Measurements from ENCODE around the gene MYO16.

The MYO16 gene

DNA sequence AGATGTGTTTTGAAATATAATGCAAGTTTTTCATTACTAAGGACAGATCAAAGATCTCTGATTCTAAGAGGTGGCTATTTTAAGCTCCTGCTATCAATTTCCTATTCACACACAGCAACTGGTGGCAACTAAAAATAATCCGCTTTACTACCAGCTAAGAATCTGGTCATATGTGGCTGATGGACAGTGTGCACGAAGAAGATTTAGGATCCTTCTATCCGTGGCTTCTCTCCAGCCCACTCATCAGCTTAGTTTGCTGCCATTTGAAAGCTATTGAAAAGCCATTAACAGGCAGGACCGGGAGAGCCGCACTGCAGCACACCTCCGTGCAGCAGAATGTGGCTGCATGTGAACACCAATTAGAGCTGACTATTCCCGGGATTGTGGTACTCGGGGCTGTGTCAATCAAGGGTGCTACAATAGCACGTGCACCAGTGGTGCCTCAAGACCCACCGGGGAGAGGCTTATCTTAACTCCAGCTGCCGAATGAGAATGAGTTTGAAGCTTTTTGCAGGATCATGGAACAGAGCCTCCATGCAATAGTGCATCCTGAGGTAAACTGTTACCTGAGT is at the start of gene MYO16:
Gene MYO16, plus strand, starts transcription at position 431 of the 572 bp plus-strand sequence. CDS start 234 bp downstream, outside the sequence.
- H3K9me3 ChIP-seq (ENCODE audit: control insufficient read depth, insufficient read depth, low read length), result no peaks in the 10 kb centered on the region
- no peak within 1 kb of the TSS for H3K4me3 ChIP-seq (ENCODE audit: low read depth, low read length)
- no peak within 1 kb of the TSS for H3K9ac ChIP-seq (ENCODE audit: low read depth, low read length)
- no peaks in the 10 kb centered on the region for H3K4me1 ChIP-seq (ENCODE audit: control insufficient read depth, insufficient read depth, low read length)
- no peaks in the 10 kb centered on the region for H3K27me3 ChIP-seq (ENCODE audit: control insufficient read depth, insufficient read depth, low read length)
- no peaks in the 10 kb centered on the region for H3K36me3 ChIP-seq (ENCODE audit: control insufficient read depth, insufficient read depth, low read length)

- H3K36me3 ChIP-seq (ENCODE audit: control insufficient read depth, insufficient read depth, low read length), result no peaks in the 10 kb centered on the region
These were observed 42.6 kb upstream of the MYO16 start for GRCh38 chr13:108586826-108587225.

GRCh38 chr13:108588516-108588915 is 40.9 kb upstream of the MYO16 start:
- Histone ChIP-seq H3K4me3 (ENCODE audit: low read depth, low read length) (no peak overlapping the region), H3K9me3 (ENCODE audit: control insufficient read depth, insufficient read depth, low read length) (no peaks in the 10 kb centered on the region), H3K27me3 (ENCODE audit: control insufficient read depth, insufficient read depth, low read length) (peaks cover 11% of the 10 kb centered on the region), H3K4me1 (ENCODE audit: control insufficient read depth, insufficient read depth, low read length) (no peaks in the 10 kb centered on the region), H3K9ac (ENCODE audit: low read depth, low read length) (no peak overlapping the region), H3K36me3 (ENCODE audit: control insufficient read depth, insufficient read depth, low read length) (no peaks in the 10 kb centered on the region)

More at GRCh38 chr13:108586826-108587225, 42.6 kb upstream of the MYO16 start:
- no peak overlapping the region for H3K9ac ChIP-seq (ENCODE audit: low read depth, low read length)
- H3K9me3 ChIP-seq (ENCODE audit: control insufficient read depth, insufficient read depth, low read length), result no peaks in the 10 kb centered on the region
- H3K4me3 ChIP-seq (ENCODE audit: low read depth, low read length), result no peak overlapping the region
- H3K4me1 ChIP-seq (ENCODE audit: control insufficient read depth, insufficient read depth, low read length), result no peaks in the 10 kb centered on the region
- peaks cover 4% of the 10 kb centered on the region for H3K27me3 ChIP-seq (ENCODE audit: control insufficient read depth, insufficient read depth, low read length)

GRCh38 chr13:108594153-108594552 is 35.3 kb upstream of the MYO16 start:
- no peaks in the 10 kb centered on the region for H3K4me1 ChIP-seq (ENCODE audit: control insufficient read depth, insufficient read depth, low read length)
- H3K27me3 ChIP-seq (ENCODE audit: control insufficient read depth, insufficient read depth, low read length), result peaks cover 53% of the 10 kb centered on the region
- H3K9ac ChIP-seq (ENCODE audit: low read depth, low read length), result no peak overlapping the region
- H3K9me3 ChIP-seq (ENCODE audit: control insufficient read depth, insufficient read depth, low read length), result no peaks in the 10 kb centered on the region
- no peaks in the 10 kb centered on the region for H3K36me3 ChIP-seq (ENCODE audit: control insufficient read depth, insufficient read depth, low read length)
- no peak overlapping the region for H3K4me3 ChIP-seq (ENCODE audit: low read depth, low read length)

- Histone ChIP-seq H3K27me3 (ENCODE audit: control insufficient read depth, insufficient read depth, low read length) (peaks cover 53% of the 10 kb centered on the region), H3K4me1 (ENCODE audit: control insufficient read depth, insufficient read depth, low read length) (no peaks in the 10 kb centered on the region), H3K4me3 (ENCODE audit: low read depth, low read length) (no peak overlapping the region)
These were observed 33.8 kb upstream of the MYO16 start for GRCh38 chr13:108595436-108596274.

DNA sequence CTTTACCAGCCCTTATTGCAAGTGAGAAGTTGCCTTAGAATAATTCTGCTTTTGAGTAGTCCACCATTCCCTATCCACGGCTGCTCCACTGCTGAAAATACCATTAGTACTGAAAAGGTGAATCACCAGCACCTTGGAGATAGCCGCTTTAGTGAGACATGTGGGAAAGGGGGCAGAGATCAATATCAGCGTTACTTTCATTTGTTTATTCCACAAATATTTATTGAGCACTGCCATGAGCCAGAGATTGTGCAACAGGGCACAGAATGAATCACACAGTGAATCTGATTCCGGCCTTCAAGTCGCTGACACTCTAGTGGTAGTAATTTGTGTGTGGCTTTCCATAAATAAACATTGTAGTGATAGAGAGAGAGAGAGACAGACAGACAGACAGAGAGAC is 31.5 kb upstream of the MYO16 start:
- H3K27me3 ChIP-seq (ENCODE audit: control insufficient read depth, insufficient read depth, low read length), result peaks cover 48% of the 10 kb centered on the region
- H3K4me1 ChIP-seq (ENCODE audit: control insufficient read depth, insufficient read depth, low read length), result no peaks in the 10 kb centered on the region
- no peak overlapping the region for H3K4me3 ChIP-seq (ENCODE audit: low read depth, low read length)
- H3K9ac ChIP-seq (ENCODE audit: low read depth, low read length), result no peak overlapping the region
- H3K9me3 ChIP-seq (ENCODE audit: control insufficient read depth, insufficient read depth, low read length), result no peaks in the 10 kb centered on the region
- no peaks in the 10 kb centered on the region for H3K36me3 ChIP-seq (ENCODE audit: control insufficient read depth, insufficient read depth, low read length)

More at GRCh38 chr13:108595436-108596274, 33.8 kb upstream of the MYO16 start:
- Histone ChIP-seq H3K9me3 (ENCODE audit: control insufficient read depth, insufficient read depth, low read length) (no peaks in the 10 kb centered on the region), H3K9ac (ENCODE audit: low read depth, low read length) (no peak overlapping the region), H3K36me3 (ENCODE audit: control insufficient read depth, insufficient read depth, low read length) (no peaks in the 10 kb centered on the region)

GRCh38 chr13:108606424-108606823 is 23.0 kb upstream of the MYO16 start:
- Histone ChIP-seq H3K4me3 (ENCODE audit: low read depth, low read length) (no peak overlapping the region), H3K9ac (ENCODE audit: low read depth, low read length) (no peak overlapping the region), H3K27me3 (ENCODE audit: control insufficient read depth, insufficient read depth, low read length) (no peaks in the 10 kb centered on the region), H3K36me3 (ENCODE audit: control insufficient read depth, insufficient read depth, low read length) (no peaks in the 10 kb centered on the region), H3K4me1 (ENCODE audit: control insufficient read depth, insufficient read depth, low read length) (no peaks in the 10 kb centered on the region), H3K9me3 (ENCODE audit: control insufficient read depth, insufficient read depth, low read length) (peaks cover 5% of the 10 kb centered on the region)

DNA sequence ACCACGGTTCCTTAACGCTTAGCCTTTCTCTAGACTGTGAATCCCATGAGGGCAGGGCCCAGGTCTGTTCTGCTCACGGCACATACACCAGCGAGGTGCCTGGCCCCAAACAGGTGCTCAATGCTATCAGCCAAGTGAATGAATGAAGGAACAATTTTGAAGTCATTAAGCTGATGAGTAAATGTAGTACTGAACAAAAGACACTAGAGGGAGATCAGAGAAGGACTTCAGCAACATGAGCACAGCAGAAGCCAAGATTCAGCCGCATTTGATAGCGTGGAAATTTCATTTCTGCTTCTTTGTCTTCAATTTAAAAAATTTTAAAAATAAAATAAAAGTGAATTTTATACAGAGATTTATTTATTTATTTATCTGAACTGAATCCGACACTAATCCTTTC is 20.1 kb upstream of the MYO16 start:
- Histone ChIP-seq H3K9me3 (ENCODE audit: control insufficient read depth, insufficient read depth, low read length) (peaks cover 5% of the 10 kb centered on the region), H3K4me3 (ENCODE audit: low read depth, low read length) (no peak overlapping the region), H3K36me3 (ENCODE audit: control insufficient read depth, insufficient read depth, low read length) (no peaks in the 10 kb centered on the region), H3K9ac (ENCODE audit: low read depth, low read length) (no peak overlapping the region), H3K27me3 (ENCODE audit: control insufficient read depth, insufficient read depth, low read length) (no peaks in the 10 kb centered on the region), H3K4me1 (ENCODE audit: control insufficient read depth, insufficient read depth, low read length) (no peaks in the 10 kb centered on the region)

- Histone ChIP-seq H3K4me1 (ENCODE audit: control insufficient read depth, insufficient read depth, low read length) (no peaks in the 10 kb centered on the region), H3K36me3 (ENCODE audit: control insufficient read depth, insufficient read depth, low read length) (no peaks in the 10 kb centered on the region), H3K4me3 (ENCODE audit: low read depth, low read length) (no peak overlapping the region), H3K9ac (ENCODE audit: low read depth, low read length) (no peak overlapping the region), H3K27me3 (ENCODE audit: control insufficient read depth, insufficient read depth, low read length) (no peaks in the 10 kb centered on the region), H3K9me3 (ENCODE audit: control insufficient read depth, insufficient read depth, low read length) (peaks cover 5% of the 10 kb centered on the region)
These were observed 18.9 kb upstream of the MYO16 start for GRCh38 chr13:108610507-108610906.

DNA sequence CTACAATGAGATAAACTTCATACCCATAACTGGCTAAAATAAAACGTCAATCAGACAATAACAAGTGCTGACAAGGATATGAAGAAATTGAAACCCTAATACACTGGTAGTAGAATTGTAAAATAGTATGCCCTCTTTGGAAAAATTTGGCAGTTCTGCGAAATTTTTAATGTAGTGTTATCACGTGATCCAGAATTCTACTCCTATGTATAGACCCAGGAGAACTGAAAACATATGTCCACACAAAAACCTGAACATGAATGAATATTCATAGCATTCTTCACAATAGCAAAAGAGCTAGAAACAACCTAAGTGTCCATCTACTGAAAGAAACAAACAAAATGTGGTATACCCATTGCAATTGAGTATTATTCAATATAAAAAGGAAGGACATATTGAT is 14.2 kb upstream of the MYO16 start:
- Histone ChIP-seq H3K9ac (ENCODE audit: low read depth, low read length) (no peak overlapping the region), H3K4me1 (ENCODE audit: control insufficient read depth, insufficient read depth, low read length) (peaks cover 2% of the 10 kb centered on the region), H3K9me3 (ENCODE audit: control insufficient read depth, insufficient read depth, low read length) (no peaks in the 10 kb centered on the region), H3K36me3 (ENCODE audit: control insufficient read depth, insufficient read depth, low read length) (no peaks in the 10 kb centered on the region), H3K4me3 (ENCODE audit: low read depth, low read length) (no peak overlapping the region), H3K27me3 (ENCODE audit: control insufficient read depth, insufficient read depth, low read length) (no peaks in the 10 kb centered on the region)

- no peaks in the 10 kb centered on the region for H3K27me3 ChIP-seq (ENCODE audit: control insufficient read depth, insufficient read depth, low read length)
- peaks cover 2% of the 10 kb centered on the region for H3K4me1 ChIP-seq (ENCODE audit: control insufficient read depth, insufficient read depth, low read length)
- no peaks in the 10 kb centered on the region for H3K36me3 ChIP-seq (ENCODE audit: control insufficient read depth, insufficient read depth, low read length)
- H3K9ac ChIP-seq (ENCODE audit: low read depth, low read length), result no peak overlapping the region
- no peaks in the 10 kb centered on the region for H3K9me3 ChIP-seq (ENCODE audit: control insufficient read depth, insufficient read depth, low read length)
- H3K4me3 ChIP-seq (ENCODE audit: low read depth, low read length), result no peak overlapping the region
These were observed 11.2 kb upstream of the MYO16 start for GRCh38 chr13:108618233-108618632.

DNA sequence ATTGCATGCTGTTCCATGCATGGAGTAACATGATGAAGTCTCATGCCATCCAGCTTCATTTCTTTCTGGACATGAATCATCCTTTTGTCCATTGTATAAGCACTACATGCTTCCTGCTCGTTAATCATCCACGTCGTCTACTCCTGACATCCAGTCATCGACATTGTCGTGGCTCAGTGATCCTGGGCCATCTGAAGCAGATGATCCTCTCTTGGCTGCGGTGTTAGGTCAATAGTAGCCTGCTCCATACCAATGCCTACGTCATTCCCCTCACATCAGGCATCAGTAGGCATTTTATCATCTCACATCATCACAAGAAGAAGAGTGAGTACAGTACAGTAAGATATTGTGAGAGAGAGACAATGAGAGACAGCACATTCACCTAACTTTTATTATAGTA is 7.9 kb upstream of the MYO16 start:
- no peaks in the 10 kb centered on the region for H3K9me3 ChIP-seq (ENCODE audit: control insufficient read depth, insufficient read depth, low read length)
- H3K4me3 ChIP-seq (ENCODE audit: low read depth, low read length), result no peak overlapping the region
- no peaks in the 10 kb centered on the region for H3K36me3 ChIP-seq (ENCODE audit: control insufficient read depth, insufficient read depth, low read length)
- no peak overlapping the region for H3K9ac ChIP-seq (ENCODE audit: low read depth, low read length)
- peaks cover 2% of the 10 kb centered on the region for H3K4me1 ChIP-seq (ENCODE audit: control insufficient read depth, insufficient read depth, low read length)
- H3K27me3 ChIP-seq (ENCODE audit: control insufficient read depth, insufficient read depth, low read length), result no peaks in the 10 kb centered on the region

Data from iPS-15b (cell line).